ENCODE measurements around the gene WWOX. TPM values are rescaled to one million over a fixed set of nuclear protein-coding genes. Genes with fewer than 3 reads are reported as not detected.

WWOX gene
- total RNA-seq, 1 donor from 2014 or later: 19.2 TPM

GRCh38 chr16:78988361-78988969 lies 889.0 kb downstream of the WWOX start:
- Histone ChIP-seq H3K4me1 (no peaks in the 10 kb centered on the region), H3K27me3 (ENCODE audit: low read depth) (no peaks in the 10 kb centered on the region), H3K9me3 (no peaks in the 10 kb centered on the region), H3K36me3 (no peaks in the 10 kb centered on the region), H3K27ac (no peak overlapping the region), H3K4me3 (no peak overlapping the region)
- no peak for TF ChIP-seq CTCF (IDR thresholded peaks at IDR 0.05)
- intact Hi-C loops (cut with DNase I): no loop called here
- ATAC-seq (no peak), DNase-seq (no peak)

GRCh38 chr16:78990309-78990701 lies 890.9 kb downstream of the WWOX start:
- no peaks in the 10 kb centered on the region for H3K4me1 ChIP-seq
- no peaks in the 10 kb centered on the region for H3K9me3 ChIP-seq
- H3K36me3 ChIP-seq: no peaks in the 10 kb centered on the region
- H3K27me3 ChIP-seq (ENCODE audit: low read depth): no peaks in the 10 kb centered on the region
- intact Hi-C loops (cut with DNase I): no loop called here
- no peak for DNase-seq
- TF ChIP-seq CTCF (IDR thresholded peaks at IDR 0.05): no peak
- no peak for ATAC-seq
- H3K27ac ChIP-seq: no peak overlapping the region
- no peak overlapping the region for H3K4me3 ChIP-seq

- Histone ChIP-seq H3K4me3 (no peak overlapping the region), H3K4me1 (no peaks in the 10 kb centered on the region), H3K27ac (no peak overlapping the region), H3K9me3 (no peaks in the 10 kb centered on the region), H3K27me3 (ENCODE audit: low read depth) (no peaks in the 10 kb centered on the region), H3K36me3 (no peaks in the 10 kb centered on the region)
- ATAC-seq (no peak), DNase-seq (no peak)
- intact Hi-C loops (cut with DNase I): no loop called here
- no peak for TF ChIP-seq CTCF (IDR thresholded peaks at IDR 0.05)
Measured at GRCh38 chr16:78992001-78992400, 892.5 kb downstream of the WWOX start.

- no peaks in the 10 kb centered on the region for H3K9me3 ChIP-seq
- no peak for TF ChIP-seq CTCF (IDR thresholded peaks at IDR 0.05)
- DNase-seq (no peak), ATAC-seq (no peak)
- H3K4me1 ChIP-seq: no peaks in the 10 kb centered on the region
- intact Hi-C loops (cut with DNase I): no loop called here
- no peaks in the 10 kb centered on the region for H3K36me3 ChIP-seq
- H3K27ac ChIP-seq: no peak overlapping the region
- no peak overlapping the region for H3K4me3 ChIP-seq
- no peaks in the 10 kb centered on the region for H3K27me3 ChIP-seq (ENCODE audit: low read depth)
Measured at GRCh38 chr16:78993346-78993745, 893.9 kb downstream of the WWOX start.

- H3K9me3 ChIP-seq: no peaks in the 10 kb centered on the region
- no peaks in the 10 kb centered on the region for H3K36me3 ChIP-seq
- ATAC-seq (no peak), DNase-seq (no peak)
- H3K4me1 ChIP-seq: no peaks in the 10 kb centered on the region
- H3K27me3 ChIP-seq (ENCODE audit: low read depth): no peaks in the 10 kb centered on the region
- H3K27ac ChIP-seq: no peak overlapping the region
- H3K4me3 ChIP-seq: no peak overlapping the region
- TF ChIP-seq CTCF (IDR thresholded peaks at IDR 0.05): no peak
- intact Hi-C loops (cut with DNase I): no loop called here
Measured at GRCh38 chr16:78994135-78994745, 894.8 kb downstream of the WWOX start.

All from lower lobe of right lung (tissue), 2 donors.